Right hindlimb (tissue), 1 donor: ENCODE results near the gene KCTD18.

Experiments used
- DNase-seq: peaks from one replicate; pipeline ENCODE4 v3.0.0-alpha.2; 2018

Gene KCTD18

DNA sequence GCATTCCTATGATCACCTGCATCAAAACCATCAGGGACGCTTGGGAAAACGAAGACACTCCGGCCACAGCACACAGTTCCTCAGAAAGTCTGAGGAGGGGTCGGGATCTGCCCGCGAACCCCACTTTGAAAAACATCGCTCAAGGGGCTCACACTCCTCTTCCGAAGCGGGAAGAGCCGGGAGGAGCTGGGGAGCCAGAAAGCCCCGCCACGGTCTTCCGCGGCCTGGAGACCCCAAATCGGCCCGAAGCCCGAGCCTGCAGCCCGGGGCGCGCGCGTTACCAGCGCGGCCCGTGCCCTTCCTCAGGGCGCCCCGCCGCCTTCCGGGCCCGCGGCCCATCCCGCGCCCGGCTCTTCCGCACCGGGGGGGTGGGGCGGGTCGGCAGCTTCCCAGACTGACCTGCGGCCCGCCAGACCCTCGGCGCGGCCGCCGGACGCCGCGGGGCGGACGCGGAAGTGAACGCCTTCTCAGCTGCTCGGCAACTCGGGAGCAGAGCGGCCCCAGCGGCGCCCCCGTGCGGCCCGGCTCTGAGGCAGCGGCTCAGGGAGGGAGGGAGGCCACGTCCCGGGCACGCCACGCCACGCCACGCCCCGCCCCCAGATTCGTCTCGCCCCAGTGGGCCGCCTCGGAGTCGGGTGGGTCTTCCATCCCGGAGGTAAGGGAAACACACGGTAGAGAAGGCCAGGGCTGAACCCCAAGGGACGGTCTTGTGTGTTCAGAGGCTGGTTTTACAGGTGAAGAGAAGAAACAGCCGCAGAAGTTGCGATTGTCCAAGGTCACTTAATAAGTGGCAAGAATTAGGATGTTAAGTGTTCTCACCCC, at the start of gene KCTD18:
Gene KCTD18, minus strand, starts transcription at position 457 of the 822 bp plus-strand sequence. CDS start 3,052 bp downstream, outside the sequence.
- DNase-seq: peak; percentile 94

DNA sequence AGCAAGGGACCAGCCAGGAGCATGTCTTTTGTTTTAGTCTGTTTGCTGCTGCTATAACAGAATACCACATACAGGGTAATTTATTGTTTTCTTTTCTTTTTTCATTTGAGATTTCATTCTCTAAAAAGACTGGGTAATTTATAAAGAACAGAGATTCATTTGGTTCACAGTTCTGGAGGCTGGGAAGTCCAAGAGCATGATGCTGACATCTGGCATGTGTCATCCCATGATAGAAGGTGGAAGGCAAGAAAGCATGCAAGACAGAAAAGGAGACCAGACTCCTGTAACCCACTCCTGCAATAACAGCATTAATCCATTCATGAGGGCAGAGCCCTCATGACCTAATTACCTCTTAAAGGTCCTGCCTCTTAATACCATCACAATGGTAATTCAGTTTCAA, 30.9 kb upstream of the KCTD18 start:
- no peak for DNase-seq

DNA sequence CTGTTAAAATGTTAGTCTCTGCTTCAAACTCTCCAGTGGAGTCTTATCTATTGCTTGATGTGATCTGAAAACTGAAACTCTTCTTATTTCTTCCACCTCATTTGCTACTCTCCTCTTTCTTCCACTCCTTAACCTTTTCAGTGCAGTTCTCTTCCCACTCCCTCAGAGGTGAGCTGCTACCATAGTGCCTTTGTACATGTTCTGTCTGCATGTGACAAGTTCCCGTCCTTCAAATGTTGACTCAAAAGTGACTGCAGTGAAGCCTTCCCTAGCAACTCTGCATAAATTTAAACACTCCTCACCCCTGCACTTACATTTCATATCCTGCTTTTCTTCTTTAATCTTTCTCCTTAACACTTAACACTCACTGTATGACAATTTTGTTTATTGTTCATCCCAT, 28.3 kb upstream of the KCTD18 start:
- DNase-seq: no peak

DNA sequence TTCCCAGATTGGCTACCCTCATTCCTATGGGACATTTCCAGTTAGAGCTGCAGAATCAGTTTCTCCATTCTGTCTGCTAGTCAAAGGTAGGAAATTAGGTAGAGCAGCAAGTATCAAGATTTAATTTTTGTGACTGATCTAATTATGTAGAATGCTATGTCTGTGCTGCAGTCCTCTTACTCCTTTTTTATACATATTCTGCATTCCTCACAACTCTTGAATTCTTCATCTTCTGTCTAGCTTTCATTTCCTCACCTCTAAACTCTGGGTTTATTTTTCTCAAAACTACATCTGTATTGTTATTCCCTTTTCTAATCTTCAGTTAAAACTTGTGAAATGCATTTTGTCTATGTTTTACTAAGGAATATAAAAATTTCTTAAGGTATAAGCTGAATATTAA, 24.7 kb upstream of the KCTD18 start:
- DNase-seq: no peak

DNA sequence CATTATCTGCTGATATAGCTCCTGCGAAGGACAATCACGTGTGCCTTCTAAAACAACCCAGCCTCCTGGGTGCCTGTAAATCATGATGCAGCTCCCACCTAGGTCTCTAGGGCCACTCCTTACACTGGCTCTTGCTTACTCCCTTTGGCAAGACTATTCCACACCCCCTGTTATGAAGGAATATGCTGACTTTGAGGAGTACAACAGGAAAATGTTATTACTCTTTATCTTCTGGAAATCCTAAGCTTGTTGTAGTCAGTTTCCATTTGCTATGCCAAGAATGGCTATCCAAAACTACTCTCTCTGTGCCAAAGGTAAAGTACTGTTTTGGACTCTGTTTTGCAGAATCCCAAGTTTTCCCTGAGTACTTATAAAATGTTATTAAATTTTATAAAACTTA, 23.9 kb upstream of the KCTD18 start:
- no peak for DNase-seq

DNA sequence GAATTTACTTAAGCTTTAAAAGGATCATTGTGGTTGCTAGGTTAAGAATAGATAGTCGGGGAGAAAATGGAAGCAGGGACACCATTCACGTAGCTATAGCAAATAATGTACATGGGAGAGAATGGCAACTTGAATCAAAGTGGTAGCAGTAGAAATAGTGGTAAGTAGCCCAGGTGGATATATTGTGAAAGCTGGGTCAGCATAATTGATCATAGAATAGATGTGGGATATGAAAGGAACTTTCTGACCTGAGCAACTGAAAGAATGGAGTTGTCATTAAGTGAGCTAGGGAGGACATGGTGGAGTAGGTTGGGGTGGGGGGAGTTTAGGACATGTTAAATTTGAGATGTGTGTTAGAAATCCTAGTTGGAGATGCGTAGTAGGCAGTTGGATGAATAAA, 18.4 kb upstream of the KCTD18 start:
- no peak for DNase-seq

DNA sequence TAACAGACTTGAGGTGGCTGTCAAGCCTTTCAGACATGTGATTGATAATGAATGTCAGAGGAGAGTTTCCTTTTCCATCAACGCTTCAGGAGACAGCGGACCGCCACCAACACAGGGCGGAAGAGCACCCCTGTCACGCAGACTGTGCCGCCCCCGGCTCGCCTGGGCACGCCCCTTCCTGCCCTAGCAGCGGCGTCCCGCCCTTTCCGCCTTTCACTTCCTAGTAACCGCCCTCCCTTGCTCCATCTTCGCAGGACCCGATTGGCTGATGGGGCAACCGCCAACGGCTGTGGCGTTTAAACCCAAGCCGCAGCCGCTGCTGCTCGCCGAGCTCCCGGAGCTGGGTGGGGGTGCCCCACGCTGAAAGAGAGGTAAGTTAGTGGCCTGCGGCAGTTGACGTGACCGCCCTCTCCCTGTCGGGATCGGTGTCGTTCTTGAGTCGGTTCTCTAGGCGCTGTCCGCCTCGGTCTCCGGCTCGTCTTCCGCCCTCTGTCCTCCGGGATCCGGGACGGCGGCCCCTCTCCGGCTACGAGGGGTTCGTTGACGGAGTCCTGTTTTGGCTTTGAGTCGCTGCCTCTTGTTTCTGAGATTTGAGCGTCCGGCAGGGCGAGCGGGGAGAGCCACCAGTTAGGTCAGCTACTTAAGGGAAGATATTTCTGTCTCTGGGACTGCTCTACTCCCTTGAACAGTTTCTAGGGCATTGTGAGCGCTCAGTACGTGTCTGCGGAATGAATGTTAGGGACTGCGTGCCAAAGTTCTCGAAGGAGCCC, 16.2 kb upstream of the KCTD18 start, which contains the start of gene SGO2:
Gene SGO2, plus strand, starts transcription at position 326 of the 770 bp plus-strand sequence. CDS start 6,769 bp downstream, outside the sequence.
- peak; percentile 97 for DNase-seq

DNA sequence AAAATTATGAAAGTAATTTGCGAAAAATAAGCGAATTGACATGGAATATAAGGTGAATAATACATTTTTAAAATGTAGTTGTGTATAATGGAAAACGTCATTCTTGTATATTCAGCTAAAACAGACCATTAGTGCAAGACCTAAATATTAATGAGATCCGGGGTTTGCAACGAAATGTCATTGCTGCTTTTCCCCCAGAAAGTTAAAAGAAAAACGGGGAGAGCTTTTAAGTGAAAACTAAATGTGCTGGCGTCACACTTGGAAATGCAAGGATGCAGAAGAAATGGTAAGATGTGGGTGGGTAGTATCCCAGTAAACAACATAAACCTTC, 15.6 kb upstream of the KCTD18 start:
- DNase-seq: no peak

DNA sequence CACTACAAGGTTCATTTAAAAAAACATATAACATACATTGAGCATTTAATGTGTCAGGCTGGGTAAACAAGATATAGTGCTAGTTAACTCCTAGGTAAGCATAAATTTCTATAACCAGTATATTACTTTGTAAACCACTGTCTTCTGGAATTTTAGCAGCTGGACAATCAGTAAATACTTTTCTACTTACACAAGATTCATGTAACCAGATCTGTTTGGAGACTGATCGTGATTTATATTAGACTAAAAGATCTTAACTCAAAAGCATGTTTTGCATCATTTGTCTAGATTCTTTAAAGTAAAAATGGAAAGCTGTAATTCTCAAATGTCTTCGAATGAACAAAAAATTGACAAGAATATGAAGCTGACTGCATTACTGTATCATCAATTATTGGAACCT, 15.2 kb upstream of the KCTD18 start:
- DNase-seq: no peak

DNA sequence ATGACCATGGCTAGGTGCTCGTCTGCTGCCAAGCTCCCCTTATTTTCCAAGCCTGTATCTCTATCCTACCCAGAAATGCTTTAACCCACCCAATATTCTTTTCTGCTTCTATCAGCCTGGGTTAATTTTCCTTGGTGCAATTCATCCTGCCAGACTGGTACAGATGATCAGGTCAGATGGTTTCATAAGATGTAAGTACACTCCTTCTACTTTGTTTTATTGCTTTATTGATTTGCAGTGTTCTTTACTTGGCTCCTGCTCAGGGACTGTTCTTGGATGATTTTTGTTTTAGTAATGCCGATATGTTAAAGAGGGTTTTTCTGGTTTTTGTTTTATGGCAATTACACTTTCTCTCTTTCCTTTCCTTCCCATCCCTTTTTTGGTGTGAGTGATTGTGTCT, 13.7 kb upstream of the KCTD18 start:
- DNase-seq: no peak

DNA sequence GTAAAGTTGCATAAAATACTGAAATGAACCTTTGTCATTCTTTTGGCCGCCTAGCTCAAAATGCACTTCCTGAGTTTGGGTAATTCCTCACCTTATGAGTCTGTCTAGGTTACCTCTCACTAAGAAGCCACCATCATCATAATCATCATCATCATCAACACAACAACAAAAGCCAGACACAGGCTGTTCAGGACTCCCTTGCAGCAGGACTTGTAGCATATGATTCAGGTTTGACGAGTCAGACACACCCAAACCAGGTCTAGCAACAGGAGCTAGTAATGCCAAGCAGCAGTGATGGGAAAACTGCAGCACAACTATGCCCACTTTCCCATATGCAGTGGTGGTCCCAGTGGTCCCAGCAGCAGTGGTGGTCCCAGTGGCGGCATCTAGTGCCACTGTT, 13.3 kb upstream of the KCTD18 start:
- no peak for DNase-seq

DNA sequence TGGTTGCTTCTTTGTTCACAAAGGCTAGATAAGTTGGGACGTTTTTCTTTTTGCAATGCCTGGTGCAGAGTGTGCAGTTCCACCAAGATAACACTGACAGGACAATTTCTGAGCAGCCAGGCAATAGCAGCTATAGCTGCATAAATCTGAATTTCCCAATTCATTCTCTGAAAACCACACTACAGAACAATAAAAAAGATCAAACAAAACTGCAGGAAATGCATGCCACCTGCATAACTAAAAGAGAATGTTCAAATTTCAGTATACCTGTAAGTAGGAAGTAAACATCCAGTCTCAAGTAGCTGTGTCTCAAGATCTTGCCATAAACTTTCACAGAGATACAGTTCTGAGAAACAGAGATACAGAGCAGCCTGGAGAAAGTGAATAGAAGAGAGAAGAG, 5.3 kb upstream of the KCTD18 start:
- DNase-seq: no peak

DNA sequence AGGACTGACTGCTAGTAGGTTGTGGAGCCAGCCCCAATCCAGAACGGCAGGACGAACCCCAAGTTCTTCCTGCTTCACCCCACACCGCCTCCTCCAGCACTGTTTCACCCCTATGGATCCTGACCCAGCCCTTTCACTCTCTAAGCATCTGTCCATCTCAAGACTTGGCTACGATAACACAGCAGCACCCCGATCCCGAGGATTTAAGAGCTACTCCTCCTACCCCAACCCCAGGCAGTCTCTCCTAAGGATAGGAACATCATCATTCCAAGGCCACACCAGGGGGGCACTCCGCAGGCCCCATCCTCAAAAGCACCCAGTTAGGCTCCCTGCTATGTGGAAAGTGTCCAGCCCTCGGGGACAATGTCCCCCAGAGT, 645 bp downstream of the KCTD18 start:
- no peak for DNase-seq

DNA sequence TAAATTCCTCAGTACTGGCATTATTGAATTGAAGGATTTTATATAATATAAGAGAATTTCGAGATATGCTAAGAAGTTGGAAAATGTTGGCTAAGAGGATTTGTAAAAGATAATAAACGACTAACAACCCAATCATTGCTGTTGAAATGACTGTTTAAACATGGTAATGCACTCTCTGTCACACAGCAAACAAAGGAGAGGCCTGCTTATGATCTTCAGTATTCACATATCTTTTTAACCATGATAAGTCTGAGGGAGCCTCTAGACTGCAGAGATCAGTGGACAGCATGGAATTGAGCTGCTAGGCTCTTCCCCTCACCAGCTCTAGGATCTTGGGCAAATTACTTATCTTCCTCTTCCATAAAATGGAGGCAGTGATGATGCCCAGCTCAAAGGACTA, 2.7 kb downstream of the KCTD18 start:
- DNase-seq: no peak

DNA sequence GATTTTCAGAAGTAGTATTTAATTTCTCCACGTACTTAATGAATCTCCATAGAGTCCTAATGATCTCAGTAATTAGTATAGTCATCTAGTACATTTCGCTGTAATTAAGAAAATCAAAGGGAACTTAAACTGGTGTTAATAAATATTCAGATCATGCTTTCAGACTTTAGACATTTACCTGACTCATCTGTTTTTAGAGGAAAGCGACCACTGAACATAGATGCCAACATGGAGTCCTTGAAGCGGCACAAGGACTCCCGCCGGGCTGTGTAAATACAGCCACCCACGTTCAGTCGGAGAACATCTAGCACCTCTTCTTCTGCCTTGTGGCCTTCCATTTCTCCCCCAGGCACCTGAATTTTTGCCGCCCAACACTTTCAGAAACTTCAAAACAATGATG, 3.2 kb downstream of the KCTD18 start:
- no peak for DNase-seq

DNA sequence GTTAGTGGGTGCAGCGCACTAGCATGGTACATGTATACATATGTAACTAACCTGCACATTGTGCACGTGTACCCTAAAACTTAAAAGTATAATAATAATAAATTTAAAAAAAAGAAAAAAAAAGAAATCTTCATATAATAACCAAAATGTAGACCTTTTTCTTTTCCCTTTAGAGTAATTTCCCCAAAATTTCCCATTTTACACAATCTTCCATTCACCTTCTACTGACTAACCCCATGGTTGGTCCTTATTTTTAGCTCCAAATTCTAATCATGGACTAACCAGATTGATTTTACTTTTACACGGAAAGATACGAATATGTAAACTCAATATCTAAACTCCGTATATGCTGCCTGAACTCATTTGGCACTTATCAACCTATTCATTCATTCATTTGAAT, 7.7 kb downstream of the KCTD18 start:
- DNase-seq: no peak

DNA sequence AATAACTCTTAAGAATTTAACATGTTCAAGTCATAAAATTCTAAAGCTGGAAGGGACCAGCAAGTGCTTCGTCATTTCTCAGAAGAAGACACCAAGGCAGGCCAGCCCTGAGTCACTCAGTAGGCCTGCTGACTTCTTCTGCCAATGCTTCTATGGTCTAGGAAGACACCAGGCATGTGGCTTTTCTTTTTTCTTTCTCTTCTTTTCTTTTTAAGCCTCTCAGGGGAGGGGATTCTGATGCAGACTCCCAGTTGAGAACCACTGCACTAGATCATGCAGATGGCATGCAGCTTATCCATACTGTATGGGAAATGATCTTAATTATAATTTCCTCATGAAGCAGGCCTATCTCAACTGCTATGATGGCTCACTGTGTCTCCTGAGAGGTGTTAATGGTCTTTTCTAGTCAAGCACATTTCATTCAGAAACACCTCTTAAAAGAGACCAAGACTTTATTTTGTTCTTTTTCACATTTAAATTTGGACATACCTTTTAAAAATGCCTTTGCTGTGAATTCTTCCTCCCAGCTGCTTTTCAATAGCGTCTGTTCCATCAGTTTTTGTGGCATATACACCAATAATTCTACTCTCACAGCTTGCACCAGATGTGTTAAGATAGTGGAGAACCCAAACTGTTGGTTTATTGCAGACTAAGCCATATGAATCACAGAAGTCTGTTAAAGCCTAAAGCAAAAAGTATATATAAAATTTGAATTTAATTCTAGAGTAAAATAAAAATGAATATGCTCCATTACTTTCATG, 11.3 kb downstream of the KCTD18 start:
- DNase-seq: no peak

DNA sequence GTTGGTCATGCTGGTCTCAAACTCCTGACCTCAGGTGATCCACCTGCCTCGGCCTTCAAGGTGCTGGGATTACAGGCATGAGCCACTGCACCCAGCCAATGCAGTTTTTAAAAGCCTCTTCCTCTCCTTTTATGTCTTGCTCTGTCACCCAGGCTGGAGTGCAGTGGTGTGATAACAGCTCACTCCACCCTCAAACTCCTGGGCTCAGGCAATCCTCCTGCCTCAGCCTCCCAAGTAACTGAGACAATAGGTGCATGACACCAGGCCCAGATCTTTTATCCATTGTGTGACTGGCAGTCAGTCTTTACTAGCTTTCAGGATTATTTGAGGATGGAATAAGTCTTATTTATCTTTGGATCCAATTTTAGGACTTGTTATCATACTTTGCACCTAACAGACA, 13.2 kb downstream of the KCTD18 start:
- DNase-seq: no peak

DNA sequence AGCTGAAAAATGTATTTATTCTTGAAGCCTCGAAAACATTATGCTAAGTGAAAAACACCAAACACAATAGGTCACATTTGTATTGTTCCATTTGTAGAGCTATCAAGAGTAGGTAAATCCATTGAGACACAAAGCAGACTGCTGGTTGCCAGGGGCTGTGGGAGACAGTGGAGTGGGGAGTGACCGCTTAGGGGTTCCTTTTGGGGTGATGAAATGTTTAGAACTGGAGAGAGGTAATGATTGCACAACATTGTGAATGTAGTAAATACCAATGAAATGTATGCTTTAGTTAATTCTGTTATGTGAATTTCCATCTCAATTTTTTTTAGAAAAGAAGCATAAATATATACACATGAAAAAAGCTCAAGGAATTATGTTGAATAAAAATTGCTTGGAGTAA, 15.8 kb downstream of the KCTD18 start:
- no peak for DNase-seq

DNA sequence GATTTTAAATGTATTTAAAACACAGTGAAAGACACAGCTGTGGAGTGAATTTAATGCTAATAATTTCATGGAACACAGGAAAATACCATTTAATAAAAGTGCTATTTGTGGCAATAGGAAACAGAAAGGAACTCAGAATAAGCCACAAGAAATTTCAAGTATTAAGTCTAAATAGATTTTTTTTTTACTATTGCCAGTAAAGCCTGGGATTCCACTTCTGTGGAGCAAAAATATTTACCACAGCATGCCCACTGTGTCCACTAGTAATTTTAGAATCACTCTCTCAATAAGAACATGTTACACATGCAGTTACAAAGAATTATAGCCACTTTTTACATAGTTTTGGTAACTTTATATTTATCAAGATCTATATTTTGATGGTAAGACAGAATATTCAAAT, 17.2 kb downstream of the KCTD18 start:
- DNase-seq: no peak

DNA sequence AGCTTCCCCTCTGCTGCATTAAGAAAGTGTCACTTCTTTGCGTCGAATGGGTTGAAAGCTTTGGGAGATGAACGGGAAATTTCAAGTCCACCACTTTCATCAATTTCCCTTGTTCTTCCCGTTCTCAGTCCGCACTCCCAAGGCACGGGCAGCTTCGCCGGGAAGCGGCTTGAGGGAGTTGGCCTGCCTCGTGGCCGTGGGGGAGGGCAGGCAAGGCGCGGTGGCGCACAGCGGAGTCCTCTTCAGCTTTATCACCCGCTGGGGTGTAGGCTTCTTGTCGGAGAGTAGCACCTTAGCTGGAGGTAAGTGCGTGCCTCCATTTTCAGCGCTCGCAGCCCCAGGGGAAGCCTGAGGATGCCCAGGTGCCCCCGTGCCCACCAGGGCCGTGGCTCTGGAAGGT, 19.9 kb downstream of the KCTD18 start:
- DNase-seq: no peak

DNA sequence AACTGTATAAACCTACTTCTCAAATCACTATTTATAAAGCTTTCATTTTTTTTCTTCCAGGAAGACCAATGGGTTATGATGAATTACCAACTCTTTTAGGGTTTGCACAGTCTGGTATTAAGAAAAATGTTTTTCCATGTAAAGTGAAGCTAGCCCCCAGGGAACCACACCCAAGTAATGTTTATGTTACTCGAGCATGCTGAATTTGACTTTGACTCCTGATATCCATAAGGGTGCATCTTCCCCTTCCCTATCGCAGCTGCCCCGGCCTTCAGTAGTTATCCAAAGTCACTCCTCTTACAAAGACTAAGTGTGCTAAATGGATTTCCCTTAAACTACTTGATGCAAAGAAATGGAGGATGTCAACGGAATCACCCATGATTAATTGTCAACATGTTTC, 21.7 kb downstream of the KCTD18 start:
- no peak for DNase-seq

DNA sequence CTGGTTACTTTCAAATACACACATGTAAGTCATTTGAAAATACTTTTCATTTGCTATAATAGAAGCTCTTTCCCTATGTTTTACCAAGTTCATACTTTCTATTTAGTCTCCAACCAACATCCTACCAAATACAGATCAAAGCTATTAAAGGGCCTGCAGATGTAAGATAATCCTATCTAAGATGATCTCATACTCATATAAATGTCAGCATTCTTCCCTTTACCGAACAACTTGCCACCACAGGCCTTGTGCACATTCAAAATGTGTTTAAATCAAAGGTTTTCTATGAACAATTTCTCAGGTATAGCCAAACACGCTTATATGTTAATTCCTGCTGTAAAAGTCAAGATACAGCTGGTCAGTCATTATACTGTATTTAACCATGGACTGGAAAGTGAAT, 23.3 kb downstream of the KCTD18 start:
- no peak for DNase-seq

DNA sequence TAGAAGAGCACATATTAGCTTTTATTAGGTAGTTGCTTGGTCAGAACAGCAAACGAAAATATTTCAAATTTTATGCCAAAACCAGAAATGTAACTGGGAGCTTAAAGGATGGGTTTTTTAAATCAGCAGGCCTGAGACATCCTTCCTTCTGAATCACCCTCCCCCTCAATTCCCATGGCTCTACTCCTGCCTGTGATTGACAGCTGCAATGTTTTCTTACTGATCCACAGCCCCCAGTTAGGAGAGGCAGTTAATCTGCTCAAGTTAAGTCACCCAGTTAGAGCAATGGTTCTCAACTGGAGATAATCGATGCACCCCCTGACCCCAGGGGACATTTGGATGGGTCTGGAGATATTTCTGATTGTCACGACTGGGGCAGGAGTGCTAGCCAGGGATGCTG, 24.9 kb downstream of the KCTD18 start:
- DNase-seq: no peak
